GM12878 (cell line): ENCODE measurements around the gene HCRT. TPM values are rescaled to one million over a fixed set of nuclear protein-coding genes. Genes with fewer than 3 reads are reported as not detected.

Source experiments
- ATAC-seq: fragments of 200-7000 bp; cut with Tn5 transposase; 3 replicates; pipeline ENCODE4 v1.9.1; 2020; ENCODE audit warnings: mild to moderate bottlenecking, moderate library complexity
- BruUV-seq: library from RNA; stranded (reverse); fragments of 400-500 nt; replicated peaks from 2 replicates; lab custom pipeline; 2021; lab: Mats Ljungman, UMichigan
- CTCF ChIA-PET: fragments of 300-600 bp; sonication (Branson Sonifier 250); formaldehyde crosslinking; extraction: SDS; loops from one replicate; lab custom pipeline; 2021; ENCODE audit warnings: inconsistent platforms; lab: Yijun Ruan, JAX
- POLR2A ChIA-PET: fragments of 350-600 bp; formaldehyde crosslinking; extraction: SDS; loops from one replicate; lab custom pipeline; 2021; ENCODE audit warnings: inconsistent platforms; lab: Charles Lee
- RAD21 ChIA-PET: fragments of 300-600 bp; sonication (Branson Sonifier 250); formaldehyde crosslinking; loops from one replicate; lab custom pipeline; 2023; ENCODE audit warnings: antibody characterized with exemption; ENCODE audit not compliant: unreplicated experiment; lab: Charles Lee
- SMC1A ChIA-PET: fragments of 300-600 bp; sonication (Branson Sonifier 250); formaldehyde crosslinking; loops from one replicate; lab custom pipeline; 2023; ENCODE audit not compliant: unreplicated experiment, uncharacterized antibody; lab: Charles Lee
- DNase-seq: peaks from one replicate; pipeline ENCODE4 v3.0.0-alpha.2; 2011; ENCODE audit warnings: low read depth, low spot score
- FAIRE-seq: peaks from 3 replicates; lab custom pipeline; 2011; peaks lifted over from hg19 to GRCh38; lab: Jason Lieb, UNC
- H2AFZ ChIP-seq: 2 replicates; pipeline ENCODE4 v1.6.0; 2011; ENCODE audit warnings: low read depth, low read length, control low read depth; ENCODE audit not compliant: control insufficient read depth
- H3K27ac ChIP-seq: 2 replicates; pipeline ENCODE4 v1.5.1; 2011; ENCODE audit warnings: control low read depth; ENCODE audit not compliant: control insufficient read depth, insufficient read depth
- H3K27me3 ChIP-seq, 2 experiments: replicated peaks in 1 of 2; 2 replicates each; pipeline versions ENCODE4 v1.6.0 to v1.6.1; 2011; ENCODE audit warnings: low read length in 1 of 2; ENCODE audit not compliant: control insufficient read depth in 2 of 2, insufficient read depth in 2 of 2
- H3K36me3 ChIP-seq, 2 experiments: 2 replicates each; pipeline ENCODE4 v1.5.1; 2011; ENCODE audit warnings: low read length in 1 of 2; ENCODE audit not compliant: control insufficient read depth in 2 of 2, insufficient read depth in 2 of 2
- H3K4me1 ChIP-seq: 2 replicates; pipeline ENCODE4 v1.6.1; 2011; ENCODE audit warnings: mild to moderate bottlenecking, low read length, moderate library complexity, mixed read lengths; ENCODE audit not compliant: control insufficient read depth, insufficient read depth
- H3K4me2 ChIP-seq: 2 replicates; pipeline ENCODE4 v1.6.0; 2011; ENCODE audit warnings: control low read depth; ENCODE audit not compliant: control insufficient read depth, insufficient read depth
- H3K4me3 ChIP-seq: fragments of 200-600 bp; sonication (generic); 2 replicates; pipeline ENCODE4 v1.5.1; 2016
- H3K79me2 ChIP-seq: 2 replicates; pipeline ENCODE4 v1.6.0; 2011; ENCODE audit warnings: low read length; ENCODE audit not compliant: control insufficient read depth, insufficient read depth
- H3K9ac ChIP-seq: 2 replicates; pipeline ENCODE4 v1.8.0; 2011; ENCODE audit warnings: low read length, control low read depth, mixed read lengths; ENCODE audit not compliant: control insufficient read depth, insufficient read depth
- H3K9me3 ChIP-seq: replicated peaks from 3 replicates; pipeline ENCODE4 v1.5.1; 2011; ENCODE audit warnings: mild to moderate bottlenecking, low read length; ENCODE audit not compliant: control insufficient read depth, insufficient read depth
- H4K20me1 ChIP-seq: 2 replicates; pipeline ENCODE4 v1.6.0; 2011; ENCODE audit not compliant: control insufficient read depth, insufficient read depth
- WGBS: methylation state at CpG from one replicate; pipeline ENCODE4 v1.1.6; 2016; ENCODE audit warnings: low lambda C conversion rate; ENCODE audit not compliant: insufficient replicate concordance, insufficient coverage; ENCODE audit errors: missing lambda C conversion rate; 5-methylcytosine and 5-hydroxymethylcytosine counted together
- in situ Hi-C: fragments of 300-500 bp; cut with MboI; formaldehyde crosslinking; loops from 9 replicates; pipeline ENCODE4 v1.14.3; 2018; ENCODE audit warnings: mixed read lengths
- intact Hi-C: fragments of 100-400 bp; cut with micrococcal nuclease; formaldehyde crosslinking; loops from one replicate; pipeline ENCODE4 v1.14.2; 2022; ENCODE audit not compliant: unreplicated experiment
- polyA plus RNA-seq, 11 experiments: library from polyadenylated mRNA; depleted of rRNA in 4 of 11; unstranded in 6 of 11; stranded (reverse) in 5 of 11; fragments of >200 nt; fragmentation: Nextera tagmentation in 4 of 11; fragmentation: Illumina TruSeq in 1 of 11; extraction: Ambion mirVana in 4 of 11; extraction: Trizol in 1 of 11; gene quantifications; 1 replicate in 1 of 11; 2 replicates in 10 of 11; pipeline versions ENCODE4 v1.2.1 to v1.2.3, GENCODE V29; 2011 to 2016; ENCODE audit warnings: inconsistent platforms in 2 of 11, missing spikeins in 2 of 11, low read depth in 1 of 11
- total RNA-seq, 4 experiments: library from RNA; depleted of rRNA in 3 of 4; stranded (reverse); fragments of >200 nt in 3 of 4; fragmentation: Illumina TruSeq in 1 of 4; extraction: Trizol in 1 of 4; gene quantifications; 2 replicates each; pipeline versions ENCODE4 v1.2.1 to v1.2.3, GENCODE V29; 2013 to 2021
- TF ChIP-seq, protein P1 (sequence below): fragments of 450-650 bp; formaldehyde crosslinking; IDR thresholded peaks from 2 replicates; pipeline ENCODE4 v1.4.0; 2020; ENCODE audit warnings: mild to moderate bottlenecking, moderate library complexity

HCRT gene
- total and polyA plus RNA-seq, 10 of the 15 experiments (the other 5 are each of a cell fraction or from before 2014, with no cell fraction given) = 0.41 TPM; not detected in 9

DNA sequence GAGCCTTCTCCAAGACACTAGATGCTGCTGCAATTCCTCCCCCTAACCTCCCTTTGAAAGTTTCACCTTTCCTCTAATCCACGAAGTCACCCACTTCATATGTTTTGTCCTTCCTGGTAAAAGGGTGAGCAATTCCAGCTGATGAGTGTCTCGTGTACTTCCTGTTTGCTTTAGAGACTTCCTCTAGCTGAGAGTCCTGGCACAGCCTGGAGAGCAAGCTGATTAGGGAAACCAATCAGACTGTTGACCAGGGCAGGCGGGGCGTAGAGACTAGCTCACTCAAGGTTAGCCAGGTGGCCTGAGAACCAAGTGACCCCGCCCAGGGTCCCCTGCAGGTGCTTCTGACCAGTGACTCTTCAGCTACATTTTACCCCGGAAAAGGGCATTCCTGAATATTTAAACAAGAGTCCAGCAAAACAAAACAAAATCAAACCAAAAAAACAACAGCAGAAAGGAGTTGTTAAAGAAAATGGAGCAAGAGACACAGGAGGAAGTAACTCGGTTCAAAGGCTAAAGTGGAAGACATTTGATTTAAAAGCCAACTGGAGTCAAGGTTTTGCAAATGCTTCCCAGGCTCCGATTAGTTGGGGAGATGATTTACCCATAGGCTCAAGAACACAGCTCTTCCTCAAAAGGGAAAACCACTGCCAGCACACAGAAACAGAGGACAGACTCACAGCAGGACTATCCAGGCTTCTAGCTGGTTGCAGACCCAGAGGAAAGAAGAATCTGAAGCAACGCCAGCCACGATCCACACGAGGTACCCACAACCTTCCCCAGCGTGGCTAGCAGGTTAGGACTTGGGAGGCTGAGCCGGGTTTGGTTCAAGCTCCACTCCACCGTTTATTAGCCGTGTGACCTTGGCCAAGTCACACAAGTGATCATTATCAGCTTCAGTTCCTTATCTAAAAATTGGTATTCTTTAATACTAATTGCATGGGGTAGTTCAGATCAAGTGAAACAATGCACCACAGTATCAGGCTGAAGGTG lies 49.3 kb downstream of the HCRT start:
- intact Hi-C loops = no loop called here
- BruUV-seq = no TSS peak
- Histone ChIP-seq H3K36me3 (peaks cover 9 to 10% of the 10 kb centered on the region in 2 experiments; a peak in 3 of 4 replicates), H3K9me3 (no peaks in the 10 kb centered on the region), H3K4me1 (peaks cover 25% of the 10 kb centered on the region), H3K9ac (no peak overlapping the region), H3K4me3 (no peak overlapping the region), H3K27me3 (no peaks in the 10 kb centered on the region), H2AFZ (no peak overlapping the region), H3K4me2 (no peak overlapping the region), H3K79me2 (peaks cover 43% of the 10 kb centered on the region), H3K27ac (no peak overlapping the region), H4K20me1 (peaks cover 25% of the 10 kb centered on the region; the same call in 1 of the 2 replicates)
- 83% methylated on average over 15 of the region's 15 CpGs for WGBS
- RAD21 ChIA-PET = interaction anchor here (1.2 to 2.6 kb wide), 3 partner anchors 16 to 45 kb away, joined by 3 to 10 read pairs (median 5); partner anchors contain the start of gene KCNH4
- in situ Hi-C loops = no loop called here
- no peak for DNase-seq
- CTCF ChIA-PET = interaction anchor here (1.4 to 2.4 kb wide), 7 partner anchors 9 to 173 kb away, joined by 3 to 7 read pairs (median 5); partner anchors contain the start of gene KAT2A
- ATAC-seq = no peak
- TF ChIP-seq, protein P1, sequence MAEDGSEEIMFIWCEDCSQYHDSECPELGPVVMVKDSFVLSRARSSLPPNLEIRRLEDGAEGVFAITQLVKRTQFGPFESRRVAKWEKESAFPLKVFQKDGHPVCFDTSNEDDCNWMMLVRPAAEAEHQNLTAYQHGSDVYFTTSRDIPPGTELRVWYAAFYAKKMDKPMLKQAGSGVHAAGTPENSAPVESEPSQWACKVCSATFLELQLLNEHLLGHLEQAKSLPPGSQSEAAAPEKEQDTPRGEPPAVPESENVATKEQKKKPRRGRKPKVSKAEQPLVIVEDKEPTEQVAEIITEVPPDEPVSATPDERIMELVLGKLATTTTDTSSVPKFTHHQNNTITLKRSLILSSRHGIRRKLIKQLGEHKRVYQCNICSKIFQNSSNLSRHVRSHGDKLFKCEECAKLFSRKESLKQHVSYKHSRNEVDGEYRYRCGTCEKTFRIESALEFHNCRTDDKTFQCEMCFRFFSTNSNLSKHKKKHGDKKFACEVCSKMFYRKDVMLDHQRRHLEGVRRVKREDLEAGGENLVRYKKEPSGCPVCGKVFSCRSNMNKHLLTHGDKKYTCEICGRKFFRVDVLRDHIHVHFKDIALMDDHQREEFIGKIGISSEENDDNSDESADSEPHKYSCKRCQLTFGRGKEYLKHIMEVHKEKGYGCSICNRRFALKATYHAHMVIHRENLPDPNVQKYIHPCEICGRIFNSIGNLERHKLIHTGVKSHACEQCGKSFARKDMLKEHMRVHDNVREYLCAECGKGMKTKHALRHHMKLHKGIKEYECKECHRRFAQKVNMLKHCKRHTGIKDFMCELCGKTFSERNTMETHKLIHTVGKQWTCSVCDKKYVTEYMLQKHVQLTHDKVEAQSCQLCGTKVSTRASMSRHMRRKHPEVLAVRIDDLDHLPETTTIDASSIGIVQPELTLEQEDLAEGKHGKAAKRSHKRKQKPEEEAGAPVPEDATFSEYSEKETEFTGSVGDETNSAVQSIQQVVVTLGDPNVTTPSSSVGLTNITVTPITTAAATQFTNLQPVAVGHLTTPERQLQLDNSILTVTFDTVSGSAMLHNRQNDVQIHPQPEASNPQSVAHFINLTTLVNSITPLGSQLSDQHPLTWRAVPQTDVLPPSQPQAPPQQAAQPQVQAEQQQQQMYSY (CRISPR knock-in tag) = no peak
- FAIRE-seq = no peak
- POLR2A ChIA-PET = interaction anchor here (0.5 to 1.8 kb wide), 8 partner anchors 17 to 97 kb away, joined by 3 to 6 read pairs (median 4); no protein-coding TSS in a partner anchor
- SMC1A ChIA-PET = interaction anchor here (1.4 to 1.6 kb wide), 2 partner anchors 45 to 111 kb away, joined by 3 to 4 read pairs; partner anchors contain the start of gene KCNH4
